Colonic mucosa (tissue), 4 donors: ENCODE measurements around the gene PARM1. TPM values are rescaled to one million over a fixed set of nuclear protein-coding genes. Genes with fewer than 3 reads are reported as not detected.
"Not testable (repeated sequence)": the region's sequence is repeated elsewhere in the genome, so short reads cannot be mapped to it uniquely, and the experiment has no call there.

ENCODE experiments used
- DNase-seq: peaks from one replicate; pipeline ENCODE4 v3.0.0-alpha.2; 2020
- H3K27ac ChIP-seq: fragments of 200-600 bp; one replicate; pipeline ENCODE4 v1.8.0; 2021
- H3K27me3 ChIP-seq: fragments of 200-600 bp; one replicate; pipeline ENCODE4 v1.8.0; 2021
- H3K36me3 ChIP-seq: fragments of 200-600 bp; one replicate; pipeline ENCODE4 v1.8.0; 2021
- H3K4me1 ChIP-seq: fragments of 200-600 bp; one replicate; pipeline ENCODE4 v1.8.0; 2021; ENCODE audit warnings: mild to moderate bottlenecking
- H3K4me3 ChIP-seq: fragments of 200-600 bp; one replicate; pipeline ENCODE4 v1.8.0; 2021
- H3K9ac ChIP-seq, 2 donors: one replicate each; pipeline ENCODE4 v1.7.0; 2013; ENCODE audit warnings: control low read depth in 2 of 2, low read depth in 2 of 2, low read length in 2 of 2
- H3K9me3 ChIP-seq: fragments of 200-600 bp; one replicate; pipeline ENCODE4 v1.8.0; 2021
- CTCF ChIP-seq: fragments of 200-600 bp; IDR thresholded peaks from one replicate; pipeline ENCODE4 v1.8.0; 2022; ENCODE audit warnings: antibody characterized with exemption, mild to moderate bottlenecking
- intact Hi-C: fragments of 100-400 bp; cut with DNase I; formaldehyde crosslinking; loops from one replicate; pipeline ENCODE4 v1.14.1; 2022
- total RNA-seq, 2 donors: library from RNA; stranded (reverse); fragmentation: NEBNext Ultra II Directional in 1 of 2; extraction: Animal tissue kit (Norgen Biotek cat#: 25700) in 1 of 2; gene quantifications; one replicate each; pipeline ENCODE4 v1.2.1, GENCODE V29; 2021
- donor health status: healthy.
- donor health status: DM: no; HTN: no; CAD: no.
- donor health status: DM: no; HTN: no; CAD: no.

The PARM1 gene
- total RNA-seq, 2 donors from 2014 or later = 165 to 280 TPM

- Histone ChIP-seq H3K4me1 (no peaks in the 10 kb centered on the region), H3K9me3 (no peaks in the 10 kb centered on the region), H3K9ac (no peak overlapping the region), H3K27me3 (no peaks in the 10 kb centered on the region), H3K27ac (no peak overlapping the region), H3K36me3 (no peaks in the 10 kb centered on the region), H3K4me3 (no peak overlapping the region)
- TF ChIP-seq CTCF = no peak
- DNase-seq = no peak
- intact Hi-C loops = no loop called here
These were observed 43.2 kb downstream of the PARM1 start for GRCh38 chr4:74975848-74976824.

GRCh38 chr4:74982546-74983252, 49.8 kb downstream of the PARM1 start:
- no peak for DNase-seq
- no peak for TF ChIP-seq CTCF
- H3K4me3 ChIP-seq = no peak overlapping the region
- H3K27ac ChIP-seq = no peak overlapping the region
- no peaks in the 10 kb centered on the region for H3K27me3 ChIP-seq
- no peak overlapping the region for H3K9ac ChIP-seq
- no peaks in the 10 kb centered on the region for H3K36me3 ChIP-seq
- intact Hi-C loops = no loop called here
- H3K9me3 ChIP-seq = no peaks in the 10 kb centered on the region
- no peaks in the 10 kb centered on the region for H3K4me1 ChIP-seq

GRCh38 chr4:74983253-74983635, 50.3 kb downstream of the PARM1 start:
- Histone ChIP-seq H3K27me3 (no peaks in the 10 kb centered on the region), H3K9ac (no peak overlapping the region), H3K4me3 (no peak overlapping the region), H3K9me3 (no peaks in the 10 kb centered on the region), H3K27ac (no peak overlapping the region), H3K36me3 (no peaks in the 10 kb centered on the region), H3K4me1 (no peaks in the 10 kb centered on the region)
- TF ChIP-seq CTCF = no peak
- DNase-seq = no peak
- intact Hi-C loops = no loop called here

- intact Hi-C loops = no loop called here
- no peak for TF ChIP-seq CTCF
These were observed 57.5 kb downstream of the PARM1 start for GRCh38 chr4:74990276-74990875.

GRCh38 chr4:74994436-74994835, 61.5 kb downstream of the PARM1 start:
- H3K27me3 ChIP-seq, H3K4me3 ChIP-seq, DNase-seq, H3K4me1 ChIP-seq, H3K9me3 ChIP-seq, intact Hi-C loops, H3K9ac ChIP-seq, H3K27ac ChIP-seq, H3K36me3 ChIP-seq: not testable (repeated sequence)

More at GRCh38 chr4:74990276-74990875, 57.5 kb downstream of the PARM1 start:
- no peak for DNase-seq
- Histone ChIP-seq H3K4me1 (no peaks in the 10 kb centered on the region), H3K9me3 (no peaks in the 10 kb centered on the region), H3K36me3 (no peaks in the 10 kb centered on the region), H3K4me3 (no peak overlapping the region), H3K27me3 (no peaks in the 10 kb centered on the region), H3K9ac (no peak overlapping the region), H3K27ac (no peak overlapping the region)
